Fibroblast of lung (primary cell): ENCODE measurements around the gene ALOX12B. TPM values are rescaled to one million over a fixed set of nuclear protein-coding genes. Genes with fewer than 3 reads are reported as not detected.

Experiments used
- DNase-seq, 2 donors: peaks; one replicate each; pipeline versions ENCODE4 v3.0.0 to v3.0.0-alpha.2; 2010; ENCODE audit warnings: low read depth in 2 of 2
- H2AFZ ChIP-seq: 2 replicates; pipeline ENCODE4 v1.5.1; 2012; ENCODE audit warnings: low read length, control low read depth, inconsistent platforms
- H3K27ac ChIP-seq: 2 replicates; pipeline ENCODE4 v1.5.1; 2011; ENCODE audit warnings: low read length, control low read depth; ENCODE audit not compliant: insufficient read depth
- H3K27me3 ChIP-seq: 2 replicates; pipeline ENCODE4 v1.5.1; 2011; ENCODE audit warnings: mild to moderate bottlenecking, low read length; ENCODE audit not compliant: control insufficient read depth, insufficient read depth
- H3K36me3 ChIP-seq: 2 replicates; pipeline ENCODE4 v1.5.1; 2011; ENCODE audit warnings: low read length; ENCODE audit not compliant: control insufficient read depth, insufficient read depth
- H3K4me1 ChIP-seq: 2 replicates; pipeline ENCODE4 v1.5.1; 2011; ENCODE audit warnings: low read length; ENCODE audit not compliant: control insufficient read depth, insufficient read depth; ENCODE audit errors: extremely low read depth
- H3K4me2 ChIP-seq: 2 replicates; pipeline ENCODE4 v1.5.1; 2011; ENCODE audit warnings: low read length, control low read depth; ENCODE audit not compliant: insufficient read depth; ENCODE audit errors: extremely low read depth
- H3K4me3 ChIP-seq, 4 experiments: fragments of 200-600 bp in 1 of 4; sonication (generic) in 1 of 4; replicated peaks in 1 of 4; 2 replicates each; pipeline ENCODE4 v1.5.1; 2011 to 2016; ENCODE audit warnings: low read length in 4 of 4, low read depth in 3 of 4, mild to moderate bottlenecking in 3 of 4, control low read depth in 2 of 4, inconsistent platforms in 1 of 4, mixed read lengths in 1 of 4; ENCODE audit not compliant: insufficient read depth in 1 of 4; ENCODE audit errors: control extremely low read depth in 1 of 4
- H3K79me2 ChIP-seq: 2 replicates; pipeline ENCODE4 v1.5.1; 2012; ENCODE audit warnings: mild to moderate bottlenecking, low read length, inconsistent platforms; ENCODE audit not compliant: control insufficient read depth, insufficient read depth
- H3K9ac ChIP-seq: 2 replicates; pipeline ENCODE4 v1.5.1; 2011; ENCODE audit warnings: mild to moderate bottlenecking, low read length, control low read depth; ENCODE audit not compliant: insufficient read depth
- H3K9me3 ChIP-seq: 2 replicates; pipeline ENCODE4 v1.5.1; 2012; ENCODE audit warnings: low read depth, low read length; ENCODE audit not compliant: control insufficient read depth, insufficient read depth
- H4K20me1 ChIP-seq: 2 replicates; pipeline ENCODE4 v1.5.1; 2011; ENCODE audit warnings: low read length; ENCODE audit not compliant: control insufficient read depth, insufficient read depth; ENCODE audit errors: extremely low read depth
- CTCF ChIP-seq, 2 donors: IDR thresholded peaks in 1 of 2; conservative IDR thresholded peaks in 1 of 2; 1 replicate in 1 of 2; 2 replicates in 1 of 2; pipeline ENCODE4 v1.5.1; 2011 to 2012; ENCODE audit warnings: low read length in 2 of 2, control low read depth in 1 of 2, inconsistent platforms in 1 of 2, low read depth in 1 of 2, mild to moderate bottlenecking in 1 of 2
- EZH2 ChIP-seq: IDR thresholded peaks from 2 replicates; pipeline ENCODE4 v1.5.1; 2012; ENCODE audit warnings: low read length, control low read depth, mild to moderate bottlenecking; ENCODE audit errors: missing control alignments
- polyA plus RNA-seq, 2 donors: library from polyadenylated mRNA; depleted of rRNA in 1 of 2; stranded (reverse) in 1 of 2; unstranded in 1 of 2; fragments of >200 nt; gene quantifications; 2 replicates each; pipeline ENCODE4 v1.2.1, GENCODE V29; 2011 to 2012; ENCODE audit warnings: missing spikeins in 1 of 2
- total RNA-seq: library from RNA; depleted of rRNA; stranded (reverse); fragments of >200 nt; gene quantifications from 2 replicates; pipeline ENCODE4 v1.2.1, GENCODE V29; 2014

Gene ALOX12B
- total and polyA plus RNA-seq, 2 donors (not counting 1 experiment from before 2014, with no cell fraction given): not detected

DNA sequence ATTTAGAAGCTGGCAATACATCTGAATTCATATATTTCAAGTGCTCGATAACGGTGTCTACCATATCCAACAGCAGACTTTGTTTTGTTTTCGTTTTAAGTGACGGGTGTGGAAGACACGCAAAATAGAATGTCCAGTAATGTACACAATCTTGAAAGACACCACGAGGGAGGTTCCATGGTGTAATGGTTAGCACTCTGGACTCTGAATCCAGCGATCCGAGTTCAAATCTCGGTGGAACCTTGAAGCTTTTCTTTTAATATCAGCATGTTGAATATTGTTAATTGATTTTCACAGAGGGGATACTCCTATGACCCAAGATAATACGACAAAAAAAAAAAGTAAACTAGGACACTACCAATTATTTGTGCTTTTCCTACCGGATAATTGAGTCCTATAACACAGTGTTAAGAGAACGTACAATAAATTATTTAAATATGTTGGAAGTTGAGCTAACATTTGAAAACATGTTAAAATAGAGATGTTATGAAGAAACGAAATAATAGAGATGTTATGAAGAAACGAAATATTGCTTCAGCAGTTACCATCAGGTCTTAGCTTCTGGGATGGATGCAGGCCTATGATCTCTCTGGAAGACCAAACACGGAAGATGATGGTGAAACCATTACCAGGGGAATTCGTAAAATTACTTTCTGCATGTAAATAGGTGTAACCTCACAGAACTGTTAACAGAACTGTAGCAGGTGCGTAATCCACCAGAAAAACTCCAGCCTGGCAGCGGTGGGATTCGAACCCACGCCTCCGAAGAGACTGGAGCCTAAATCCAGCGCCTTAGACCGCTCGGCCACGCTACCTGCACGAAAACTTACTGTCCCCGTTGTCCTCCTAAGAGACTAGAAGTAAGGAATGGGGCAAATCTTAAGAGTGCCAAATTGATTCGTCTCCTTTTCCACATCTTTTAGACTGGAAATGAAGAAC lies 32.3 kb upstream of the ALOX12B start:
- H2AFZ ChIP-seq: no peak overlapping the region
- TF ChIP-seq EZH2: no peak
- no peak for TF ChIP-seq CTCF (conservative IDR thresholded peaks at IDR 0.05 in 1 of 2, IDR thresholded peaks at IDR 0.05 in 1 of 2; ENCODE audit: low read depth in 1 of 2, low read length in 2 of 2)
- H3K9me3 ChIP-seq: no peaks in the 10 kb centered on the region
- peaks cover 19% of the 10 kb centered on the region for H3K27me3 ChIP-seq
- peak overlapping the region; percentile 44 to 83 (median 62) for H3K4me3 ChIP-seq
- DNase-seq: peak; percentile 90 to 97
- H3K9ac ChIP-seq: no peak overlapping the region
- H3K4me2 ChIP-seq: peak overlapping the region; percentile 75
- no peaks in the 10 kb centered on the region for H4K20me1 ChIP-seq
- peak overlapping the region; percentile 58 for H3K27ac ChIP-seq
- H3K79me2 ChIP-seq: no peaks in the 10 kb centered on the region
- H3K4me1 ChIP-seq: peaks cover 9% of the 10 kb centered on the region
- H3K36me3 ChIP-seq: no peaks in the 10 kb centered on the region

GRCh38 chr17:8118769-8119580 lies 31.5 kb upstream of the ALOX12B start:
- Histone ChIP-seq H3K9ac (no peak overlapping the region), H3K4me2 (peak overlapping the region; percentile 99), H4K20me1 (no peaks in the 10 kb centered on the region), H2AFZ (peak overlapping the region; percentile 47), H3K27me3 (peaks cover 28% of the 10 kb centered on the region), H3K4me3 (peak overlapping the region; percentile 9 to 83 (median 66)), H3K4me1 (peaks cover 5% of the 10 kb centered on the region), H3K9me3 (no peaks in the 10 kb centered on the region), H3K79me2 (no peaks in the 10 kb centered on the region), H3K36me3 (no peaks in the 10 kb centered on the region), H3K27ac (no peak overlapping the region)
- peak; percentile 72 to 79 for TF ChIP-seq CTCF (conservative IDR thresholded peaks at IDR 0.05 in 1 of 2, IDR thresholded peaks at IDR 0.05 in 1 of 2; ENCODE audit: low read depth in 1 of 2, low read length in 2 of 2)
- no peak for TF ChIP-seq EZH2
- peak; percentile 68 to 86 for DNase-seq
